ENCODE results near the gene LRRC4C. TPM values are rescaled to one million over a fixed set of nuclear protein-coding genes. Genes with fewer than 3 reads are reported as not detected.

Gene LRRC4C
- total and polyA plus RNA-seq, 4 experiments from 2014 or later, result not detected

GRCh38 chr11:40246983-40247382 lies 1212.5 kb downstream of the LRRC4C start:
- Mint-ChIP-seq H3K9me3 (peaks cover 0 to 15% (median 7%) of the 10 kb centered on the region in 8 donors), H3K36me3 (no peaks in the 10 kb centered on the region), H3K4me3 (no peak overlapping the region), H3K4me1 (no peaks in the 10 kb centered on the region), H3K27ac (no peak overlapping the region), H3K27me3 (no peaks in the 10 kb centered on the region)
- H3K4me3 ChIP-seq (ENCODE audit: low read length in 2 of 2), result no peak overlapping the region
- ChIA-PET CTCF (ENCODE audit: partially characterized antibody) (no interaction called here), POLR2A (ENCODE audit: partially characterized antibody) (no interaction called here)
- DNase-seq, result no peak
- H3K27me3 ChIP-seq (ENCODE audit: insufficient read depth, low read length), result no peaks in the 10 kb centered on the region
- intact Hi-C loops (cut with micrococcal nuclease), result no loop called here
- no peaks in the 10 kb centered on the region for H3K4me1 ChIP-seq (ENCODE audit: insufficient read depth, low read length)
- no peaks in the 10 kb centered on the region for H3K9me3 ChIP-seq (ENCODE audit: control insufficient read depth in 1 of 2, low read length in 2 of 2)
- H3K27ac ChIP-seq (ENCODE audit: low read depth, low read length), result no peak overlapping the region
- no peaks in the 10 kb centered on the region for H3K36me3 ChIP-seq (ENCODE audit: insufficient read depth, low read length)

- Histone ChIP-seq H3K36me3 (ENCODE audit: insufficient read depth, low read length) (no peaks in the 10 kb centered on the region), H3K4me1 (ENCODE audit: insufficient read depth, low read length) (no peaks in the 10 kb centered on the region), H3K27me3 (ENCODE audit: insufficient read depth, low read length) (no peaks in the 10 kb centered on the region), H3K4me3 (ENCODE audit: low read length in 2 of 2) (no peak overlapping the region), H3K27ac (ENCODE audit: low read depth, low read length) (no peak overlapping the region), H3K9me3 (ENCODE audit: control insufficient read depth in 1 of 2, low read length in 2 of 2) (no peaks in the 10 kb centered on the region)
- Mint-ChIP-seq H3K4me1 (no peaks in the 10 kb centered on the region), H3K4me3 (no peak overlapping the region), H3K36me3 (no peaks in the 10 kb centered on the region), H3K9me3 (peaks cover 0 to 13% (median 4%) of the 10 kb centered on the region in 8 donors), H3K27ac (no peak overlapping the region), H3K27me3 (no peaks in the 10 kb centered on the region)
- intact Hi-C loops (cut with micrococcal nuclease), result no loop called here
- ChIA-PET CTCF (ENCODE audit: partially characterized antibody) (no interaction called here), POLR2A (ENCODE audit: partially characterized antibody) (no interaction called here)
- DNase-seq, result no peak
Observed at GRCh38 chr11:40241524-40242051, 1217.9 kb downstream of the LRRC4C start.

GRCh38 chr11:40240284-40240683 lies 1219.2 kb downstream of the LRRC4C start:
- Mint-ChIP-seq H3K4me3 (no peak overlapping the region), H3K9me3 (peaks cover 0 to 13% (median 4%) of the 10 kb centered on the region in 8 donors), H3K36me3 (no peaks in the 10 kb centered on the region), H3K27ac (no peak overlapping the region), H3K27me3 (no peaks in the 10 kb centered on the region), H3K4me1 (no peaks in the 10 kb centered on the region)
- no peak overlapping the region for H3K4me3 ChIP-seq (ENCODE audit: low read length in 2 of 2)
- ChIA-PET CTCF (ENCODE audit: partially characterized antibody) (no interaction called here), POLR2A (ENCODE audit: partially characterized antibody) (no interaction called here)
- no peaks in the 10 kb centered on the region for H3K27me3 ChIP-seq (ENCODE audit: insufficient read depth, low read length)
- H3K9me3 ChIP-seq (ENCODE audit: control insufficient read depth in 1 of 2, low read length in 2 of 2), result no peaks in the 10 kb centered on the region
- no peak overlapping the region for H3K27ac ChIP-seq (ENCODE audit: low read depth, low read length)
- no peak for DNase-seq
- no peaks in the 10 kb centered on the region for H3K36me3 ChIP-seq (ENCODE audit: insufficient read depth, low read length)
- intact Hi-C loops (cut with micrococcal nuclease), result no loop called here
- H3K4me1 ChIP-seq (ENCODE audit: insufficient read depth, low read length), result no peaks in the 10 kb centered on the region

- H3K36me3 ChIP-seq (ENCODE audit: insufficient read depth, low read length), result no peaks in the 10 kb centered on the region
- no peaks in the 10 kb centered on the region for H3K4me1 Mint-ChIP-seq
- H3K27me3 Mint-ChIP-seq, result no peaks in the 10 kb centered on the region
- H3K27ac ChIP-seq (ENCODE audit: low read depth, low read length), result no peak overlapping the region
- CTCF ChIA-PET (ENCODE audit: partially characterized antibody), result no interaction called here
- H3K4me3 ChIP-seq (ENCODE audit: low read length in 2 of 2), result no peak overlapping the region
- peaks cover 0 to 15% (median 4%) of the 10 kb centered on the region in 8 donors for H3K9me3 Mint-ChIP-seq
- H3K4me3 Mint-ChIP-seq, result no peak overlapping the region
- DNase-seq, result no peak
- no peaks in the 10 kb centered on the region for H3K27me3 ChIP-seq (ENCODE audit: insufficient read depth, low read length)
- no peaks in the 10 kb centered on the region for H3K4me1 ChIP-seq (ENCODE audit: insufficient read depth, low read length)
- H3K27ac Mint-ChIP-seq, result no peak overlapping the region
- H3K36me3 Mint-ChIP-seq, result no peaks in the 10 kb centered on the region
- intact Hi-C loops (cut with micrococcal nuclease), result no loop called here
- H3K9me3 ChIP-seq (ENCODE audit: control insufficient read depth in 1 of 2, low read length in 2 of 2), result no peaks in the 10 kb centered on the region
- POLR2A ChIA-PET (ENCODE audit: partially characterized antibody), result no interaction called here
Observed at GRCh38 chr11:40236526-40236925, 1222.9 kb downstream of the LRRC4C start.

GRCh38 chr11:40235841-40236240 lies 1223.6 kb downstream of the LRRC4C start:
- H3K4me3 Mint-ChIP-seq, result no peak overlapping the region
- Histone ChIP-seq H3K27ac (ENCODE audit: low read depth, low read length) (no peak overlapping the region), H3K27me3 (ENCODE audit: insufficient read depth, low read length) (no peaks in the 10 kb centered on the region), H3K9me3 (ENCODE audit: control insufficient read depth in 1 of 2, low read length in 2 of 2) (no peaks in the 10 kb centered on the region), H3K4me1 (ENCODE audit: insufficient read depth, low read length) (no peaks in the 10 kb centered on the region), H3K36me3 (ENCODE audit: insufficient read depth, low read length) (no peaks in the 10 kb centered on the region), H3K4me3 (ENCODE audit: low read length in 2 of 2) (no peak overlapping the region)
- ChIA-PET CTCF (ENCODE audit: partially characterized antibody) (no interaction called here), POLR2A (ENCODE audit: partially characterized antibody) (no interaction called here)
- H3K9me3 Mint-ChIP-seq, result peaks cover 0 to 15% (median 5%) of the 10 kb centered on the region in 8 donors
- no peaks in the 10 kb centered on the region for H3K4me1 Mint-ChIP-seq
- H3K27ac Mint-ChIP-seq, result no peak overlapping the region
- no peaks in the 10 kb centered on the region for H3K27me3 Mint-ChIP-seq
- H3K36me3 Mint-ChIP-seq, result no peaks in the 10 kb centered on the region
- no peak for DNase-seq
- intact Hi-C loops (cut with micrococcal nuclease), result no loop called here

- H3K4me3 ChIP-seq (ENCODE audit: low read length in 2 of 2), result no peak overlapping the region
- H3K4me3 Mint-ChIP-seq, result no peak overlapping the region
- no peak overlapping the region for H3K27ac Mint-ChIP-seq
- no peaks in the 10 kb centered on the region for H3K4me1 Mint-ChIP-seq
- DNase-seq, result no peak
- H3K9me3 Mint-ChIP-seq, result peaks cover 0 to 13% (median 9%) of the 10 kb centered on the region in 8 donors
- no peaks in the 10 kb centered on the region for H3K36me3 ChIP-seq (ENCODE audit: insufficient read depth, low read length)
- intact Hi-C loops (cut with micrococcal nuclease), result no loop called here
- POLR2A ChIA-PET (ENCODE audit: partially characterized antibody), result no interaction called here
- no peaks in the 10 kb centered on the region for H3K9me3 ChIP-seq (ENCODE audit: control insufficient read depth in 1 of 2, low read length in 2 of 2)
- no peaks in the 10 kb centered on the region for H3K27me3 Mint-ChIP-seq
- H3K27ac ChIP-seq (ENCODE audit: low read depth, low read length), result no peak overlapping the region
- no peaks in the 10 kb centered on the region for H3K36me3 Mint-ChIP-seq
- H3K27me3 ChIP-seq (ENCODE audit: insufficient read depth, low read length), result no peaks in the 10 kb centered on the region
- no peaks in the 10 kb centered on the region for H3K4me1 ChIP-seq (ENCODE audit: insufficient read depth, low read length)
- CTCF ChIA-PET (ENCODE audit: partially characterized antibody), result no interaction called here
Observed at GRCh38 chr11:40230821-40231220, 1228.6 kb downstream of the LRRC4C start.

GRCh38 chr11:40228662-40229061 lies 1230.8 kb downstream of the LRRC4C start:
- ChIA-PET POLR2A (ENCODE audit: partially characterized antibody) (no interaction called here), CTCF (ENCODE audit: partially characterized antibody) (no interaction called here)
- H3K36me3 Mint-ChIP-seq, result no peaks in the 10 kb centered on the region
- H3K27ac ChIP-seq (ENCODE audit: low read depth, low read length), result no peak overlapping the region
- no peak overlapping the region for H3K4me3 ChIP-seq (ENCODE audit: low read length in 2 of 2)
- H3K36me3 ChIP-seq (ENCODE audit: insufficient read depth, low read length), result no peaks in the 10 kb centered on the region
- H3K9me3 Mint-ChIP-seq, result peaks cover 0 to 13% (median 10%) of the 10 kb centered on the region in 8 donors
- DNase-seq, result no peak
- H3K4me3 Mint-ChIP-seq, result no peak overlapping the region
- no peaks in the 10 kb centered on the region for H3K4me1 Mint-ChIP-seq
- H3K27me3 ChIP-seq (ENCODE audit: insufficient read depth, low read length), result no peaks in the 10 kb centered on the region
- intact Hi-C loops (cut with micrococcal nuclease), result no loop called here
- H3K9me3 ChIP-seq (ENCODE audit: control insufficient read depth in 1 of 2, low read length in 2 of 2), result no peaks in the 10 kb centered on the region
- H3K4me1 ChIP-seq (ENCODE audit: insufficient read depth, low read length), result no peaks in the 10 kb centered on the region
- H3K27me3 Mint-ChIP-seq, result no peaks in the 10 kb centered on the region
- H3K27ac Mint-ChIP-seq, result no peak overlapping the region

GRCh38 chr11:40227730-40228129 lies 1231.7 kb downstream of the LRRC4C start:
- Mint-ChIP-seq H3K9me3 (peaks cover 0 to 13% (median 10%) of the 10 kb centered on the region in 8 donors), H3K4me1 (no peaks in the 10 kb centered on the region), H3K4me3 (no peak overlapping the region), H3K27me3 (no peaks in the 10 kb centered on the region), H3K27ac (no peak overlapping the region), H3K36me3 (no peaks in the 10 kb centered on the region)
- Histone ChIP-seq H3K9me3 (ENCODE audit: control insufficient read depth in 1 of 2, low read length in 2 of 2) (no peaks in the 10 kb centered on the region), H3K36me3 (ENCODE audit: insufficient read depth, low read length) (no peaks in the 10 kb centered on the region), H3K4me1 (ENCODE audit: insufficient read depth, low read length) (no peaks in the 10 kb centered on the region), H3K4me3 (ENCODE audit: low read length in 2 of 2) (no peak overlapping the region), H3K27ac (ENCODE audit: low read depth, low read length) (no peak overlapping the region), H3K27me3 (ENCODE audit: insufficient read depth, low read length) (no peaks in the 10 kb centered on the region)
- ChIA-PET POLR2A (ENCODE audit: partially characterized antibody) (no interaction called here), CTCF (ENCODE audit: partially characterized antibody) (no interaction called here)
- intact Hi-C loops (cut with micrococcal nuclease), result no loop called here
- no peak for DNase-seq
